Thoracic aorta (tissue), 2 donors: ENCODE measurements around the gene FTO. TPM values are rescaled to one million over a fixed set of nuclear protein-coding genes. Genes with fewer than 3 reads are reported as not detected.

Experiments
- ATAC-seq: fragments of 150-250 bp; one replicate; pipeline ENCODE4 v1.8.0; 2017; ENCODE audit warnings: low read depth; ENCODE audit not compliant: insufficient number of reproducible peaks, low FRiP score
- DNase-seq: peaks from one replicate; pipeline ENCODE4 v3.0.0-alpha.2; 2020; ENCODE audit warnings: low spot score
- H3K27ac ChIP-seq, 2 donors: fragments of 200-600 bp; sonication (generic); 1 replicate in 1 of 2; 2 replicates in 1 of 2; pipeline ENCODE4 v1.5.1; 2016; ENCODE audit warnings: mild to moderate bottlenecking in 2 of 2, moderate library complexity in 2 of 2
- H3K27me3 ChIP-seq: fragments of 200-600 bp; sonication (generic); replicated peaks from 2 replicates; pipeline ENCODE4 v1.6.0; 2016; ENCODE audit warnings: mild to moderate bottlenecking; ENCODE audit not compliant: insufficient read depth
- H3K36me3 ChIP-seq: fragments of 200-600 bp; sonication (generic); one replicate; pipeline ENCODE4 v1.5.1; 2016
- H3K4me1 ChIP-seq, 2 donors: fragments of 200-600 bp; sonication (generic); 1 replicate in 1 of 2; 2 replicates in 1 of 2; pipeline versions ENCODE4 v1.5.1 to v1.6.0; 2016; ENCODE audit warnings: low read depth in 2 of 2, mild to moderate bottlenecking in 1 of 2; ENCODE audit not compliant: control insufficient read depth in 1 of 2
- H3K4me3 ChIP-seq: fragments of 200-600 bp; sonication (generic); 2 replicates; pipeline ENCODE4 v1.5.1; 2016; ENCODE audit warnings: mild to moderate bottlenecking
- H3K9me3 ChIP-seq: fragments of 200-600 bp; sonication (generic); 2 replicates; pipeline ENCODE4 v1.5.1; 2016
- CTCF ChIP-seq: fragments of 200-600 bp; sonication (generic); IDR thresholded peaks from one replicate; pipeline ENCODE4 v1.5.1; 2019; ENCODE audit warnings: antibody characterized with exemption
- total RNA-seq, 2 donors: library from RNA; depleted of rRNA; stranded (reverse); fragments of >200 nt; gene quantifications; one replicate each; pipeline versions ENCODE4 v1.1.0 to v1.2.3, GENCODE V29; 2016

The FTO gene
- total RNA-seq, 2 donors from 2014 or later = 99.6 to 103 TPM

- H3K4me1 ChIP-seq = no peaks in the 10 kb centered on the region
- no peaks in the 10 kb centered on the region for H3K36me3 ChIP-seq
- H3K4me3 ChIP-seq = no peak overlapping the region
- H3K27ac ChIP-seq = no peak overlapping the region
- DNase-seq (no peak), ATAC-seq (no peak)
- no peaks in the 10 kb centered on the region for H3K9me3 ChIP-seq
- no peak for TF ChIP-seq CTCF
- H3K27me3 ChIP-seq = no peaks in the 10 kb centered on the region
Measured at GRCh38 chr16:53924331-53925106, 220.6 kb downstream of the FTO start.

DNA sequence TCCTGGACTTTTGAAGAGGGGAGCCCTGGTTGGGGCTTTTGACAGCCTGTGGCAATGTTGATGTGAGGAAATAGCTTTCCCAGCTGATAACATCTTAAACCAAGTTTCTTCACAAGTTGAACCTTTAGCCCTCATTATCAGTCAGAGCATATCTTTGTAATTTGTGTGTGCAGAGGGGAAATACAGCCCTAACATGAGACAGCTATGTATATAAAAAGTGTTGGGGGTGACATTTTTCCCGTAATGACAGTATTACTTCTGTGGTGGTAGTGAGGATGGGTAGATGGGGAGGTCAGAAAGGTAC, 221.1 kb downstream of the FTO start:
- no peaks in the 10 kb centered on the region for H3K27me3 ChIP-seq
- H3K4me3 ChIP-seq = no peak overlapping the region
- no peaks in the 10 kb centered on the region for H3K36me3 ChIP-seq
- TF ChIP-seq CTCF = no peak
- ATAC-seq = no peak
- H3K27ac ChIP-seq = no peak overlapping the region
- H3K4me1 ChIP-seq = no peaks in the 10 kb centered on the region
- DNase-seq = no peak
- H3K9me3 ChIP-seq = no peaks in the 10 kb centered on the region

DNA sequence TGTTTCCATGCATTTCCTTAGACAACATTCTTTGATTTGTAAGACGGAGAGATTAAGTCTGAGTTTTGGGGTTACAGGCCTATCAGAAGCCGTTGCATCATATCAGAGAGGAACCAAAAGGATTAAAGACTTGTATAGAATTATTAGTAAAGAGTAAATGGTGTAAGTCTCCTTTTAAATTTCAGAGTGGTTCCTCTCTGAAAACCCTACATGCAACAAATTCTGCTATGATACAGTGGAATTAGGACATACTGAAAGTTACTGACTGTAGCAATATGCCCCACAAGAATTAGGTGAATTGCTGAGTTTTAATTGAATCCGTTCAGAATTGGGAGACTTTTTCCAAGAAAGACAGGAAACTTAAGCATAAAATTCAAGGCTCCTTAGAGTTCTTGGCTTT, 221.6 kb downstream of the FTO start:
- no peak overlapping the region for H3K27ac ChIP-seq
- ATAC-seq = no peak
- no peaks in the 10 kb centered on the region for H3K27me3 ChIP-seq
- H3K4me3 ChIP-seq = no peak overlapping the region
- no peaks in the 10 kb centered on the region for H3K4me1 ChIP-seq
- no peak for TF ChIP-seq CTCF
- DNase-seq = no peak
- no peaks in the 10 kb centered on the region for H3K36me3 ChIP-seq
- no peaks in the 10 kb centered on the region for H3K9me3 ChIP-seq

- ATAC-seq = no peak
- DNase-seq = no peak
Measured at GRCh38 chr16:53926209-53926608, 222.3 kb downstream of the FTO start.

GRCh38 chr16:53932975-53933374, 229.0 kb downstream of the FTO start:
- ATAC-seq (no peak), DNase-seq (no peak)
- H3K4me3 ChIP-seq = no peak overlapping the region
- H3K27ac ChIP-seq = no peak overlapping the region
- TF ChIP-seq CTCF = no peak
- H3K9me3 ChIP-seq = no peaks in the 10 kb centered on the region
- H3K36me3 ChIP-seq = no peaks in the 10 kb centered on the region
- peaks cover 4 to 17% of the 10 kb centered on the region in 2 donors for H3K4me1 ChIP-seq
- H3K27me3 ChIP-seq = no peaks in the 10 kb centered on the region

More at GRCh38 chr16:53926209-53926608, 222.3 kb downstream of the FTO start:
- H3K36me3 ChIP-seq = no peaks in the 10 kb centered on the region
- H3K4me3 ChIP-seq = no peak overlapping the region
- no peaks in the 10 kb centered on the region for H3K9me3 ChIP-seq
- no peak for TF ChIP-seq CTCF
- H3K27ac ChIP-seq = no peak overlapping the region
- H3K27me3 ChIP-seq = no peaks in the 10 kb centered on the region
- H3K4me1 ChIP-seq = no peaks in the 10 kb centered on the region
